GM18951 (cell line): ENCODE measurements around the gene CHRNG.
"Not testable (repeated sequence)": the region's sequence is repeated elsewhere in the genome, so short reads cannot be mapped to it uniquely, and the experiment has no call there.

ENCODE experiments used
- POLR2A ChIP-seq: IDR thresholded peaks from 4 replicates; pipeline ENCODE4 v1.6.1; 2011; ENCODE audit warnings: mild to moderate bottlenecking; ENCODE audit not compliant: insufficient read length, insufficient read depth; ENCODE audit errors: extremely low read depth
- in situ Hi-C: fragments of 300-500 bp; cut with MboI; formaldehyde crosslinking; loops from one replicate; pipeline ENCODE4 v1.12.0; 2022; ENCODE audit warnings: low sequenced_read_pairs, mixed read lengths, inconsistent platforms; ENCODE audit not compliant: unreplicated experiment

The CHRNG gene

GRCh38 chr2:232527905-232528470 lies 11.5 kb upstream of the CHRNG start:
- no peak for TF ChIP-seq POLR2A
- in situ Hi-C loops, result no loop called here

GRCh38 chr2:232528746-232529460 lies 10.6 kb upstream of the CHRNG start:
- TF ChIP-seq POLR2A, result no peak

GRCh38 chr2:232529806-232530547 lies 9.5 kb upstream of the CHRNG start:
- TF ChIP-seq POLR2A, result no peak
- in situ Hi-C loops, result no loop called here

More at GRCh38 chr2:232528746-232529460, 10.6 kb upstream of the CHRNG start:
- in situ Hi-C loops, result no loop called here

- TF ChIP-seq POLR2A, result no peak
- in situ Hi-C loops, result no loop called here
Measured at GRCh38 chr2:232530626-232531260, 8.7 kb upstream of the CHRNG start.

- in situ Hi-C loops, result no loop called here
Measured at GRCh38 chr2:232532419-232532818, 7.1 kb upstream of the CHRNG start.

GRCh38 chr2:232532821-232533220 lies 6.7 kb upstream of the CHRNG start:
- in situ Hi-C loops, result not testable (repeated sequence)

More at GRCh38 chr2:232532419-232532818, 7.1 kb upstream of the CHRNG start:
- no peak for TF ChIP-seq POLR2A

- in situ Hi-C loops, result no loop called here
- TF ChIP-seq POLR2A, result no peak
Measured at GRCh38 chr2:232533944-232534710, 5.4 kb upstream of the CHRNG start.

DNA sequence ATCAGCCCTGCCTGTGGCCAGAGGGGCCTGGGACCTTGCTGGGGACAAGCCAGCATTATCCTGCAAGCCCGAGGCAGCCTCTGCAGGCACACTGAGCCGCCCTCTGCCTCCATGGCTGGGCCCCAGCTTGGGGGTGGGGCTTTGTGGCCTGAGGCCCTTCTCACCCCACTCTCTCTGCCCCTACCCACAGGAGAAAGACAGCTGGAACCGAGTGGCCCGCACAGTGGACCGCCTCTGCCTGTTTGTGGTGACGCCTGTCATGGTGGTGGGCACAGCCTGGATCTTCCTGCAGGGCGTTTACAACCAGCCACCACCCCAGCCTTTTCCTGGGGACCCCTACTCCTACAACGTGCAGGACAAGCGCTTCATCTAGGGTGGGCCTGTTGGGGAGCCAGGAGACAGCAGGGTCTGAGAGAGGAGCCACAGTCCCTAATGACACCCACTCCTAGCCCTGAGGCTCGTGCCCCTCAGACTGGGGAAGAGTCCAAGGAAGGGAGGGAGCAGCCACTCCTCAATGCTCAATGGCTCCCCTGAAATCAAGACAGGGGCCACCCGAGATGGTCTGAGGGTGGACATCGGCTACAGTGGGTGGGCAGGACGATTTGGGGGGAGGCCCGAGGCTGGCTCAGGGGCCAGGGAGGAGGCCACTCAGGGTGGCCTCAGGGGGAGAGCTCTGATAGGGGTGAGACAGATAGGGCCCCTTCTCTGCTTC lies 4.4 kb upstream of the CHRNG start:
- in situ Hi-C loops, result no loop called here
- no peak for TF ChIP-seq POLR2A

DNA sequence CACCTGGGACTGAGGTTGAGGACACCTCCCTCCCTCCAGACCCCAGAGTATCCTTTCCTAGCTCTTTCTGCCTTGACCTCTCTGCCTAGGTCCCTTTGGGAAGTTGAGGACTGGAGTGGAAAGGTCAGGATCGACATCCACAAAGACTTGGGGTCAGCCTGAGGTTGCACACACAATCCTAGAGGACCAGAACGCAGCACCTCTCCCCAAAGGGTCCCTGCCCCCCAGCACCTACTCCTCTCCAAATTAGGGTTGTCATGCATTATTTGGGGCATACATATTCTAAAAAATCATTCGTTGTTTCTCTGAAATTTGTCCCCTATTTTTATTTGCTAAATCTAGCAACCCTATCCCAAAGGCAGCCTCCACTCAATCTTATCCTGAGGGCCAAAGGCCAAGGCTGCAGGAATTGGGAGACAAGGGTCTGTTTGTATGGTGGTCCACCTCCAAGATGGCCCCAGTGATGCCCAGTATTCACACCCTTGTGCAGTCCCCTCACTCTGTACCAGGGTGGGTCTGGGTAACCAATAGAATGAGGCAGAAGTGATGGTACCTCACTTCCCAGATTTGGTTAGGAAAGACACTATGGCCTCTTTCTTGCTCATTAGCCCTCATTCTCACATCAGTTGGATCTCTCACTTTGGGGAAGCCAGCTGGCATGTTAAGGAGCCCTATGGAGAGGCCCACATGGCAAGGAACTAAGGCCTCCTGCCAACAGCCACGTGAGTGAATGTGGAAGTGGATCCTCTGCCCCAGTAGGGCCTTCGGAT lies 3.5 kb upstream of the CHRNG start:
- TF ChIP-seq POLR2A, result no peak

GRCh38 chr2:232537079-232537478 lies 2.4 kb upstream of the CHRNG start:
- TF ChIP-seq POLR2A, result no peak
- in situ Hi-C loops, result no loop called here

More for the DNA sequence above, 3.5 kb upstream of the CHRNG start:
- in situ Hi-C loops, result no loop called here

DNA sequence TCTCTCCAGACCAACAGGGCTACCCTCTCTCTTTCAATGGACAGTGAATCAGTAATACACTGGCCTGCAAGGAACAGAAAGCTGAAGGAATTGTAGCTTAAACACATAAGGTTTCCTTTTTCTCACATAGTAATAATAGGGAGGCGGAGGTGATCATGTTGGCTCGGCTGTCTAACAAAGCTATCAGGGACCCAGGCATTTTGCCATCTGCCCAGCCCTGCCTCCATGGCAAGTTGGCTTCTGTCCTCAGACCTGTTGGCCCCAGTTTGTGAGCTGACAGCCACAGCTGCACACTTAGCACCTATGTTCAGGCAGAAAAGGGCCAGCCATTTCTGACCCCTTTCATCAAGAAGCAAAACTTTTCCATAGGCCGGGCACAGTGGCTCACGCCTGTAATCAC lies 2.0 kb upstream of the CHRNG start:
- in situ Hi-C loops, result no loop called here
- no peak for TF ChIP-seq POLR2A
